CD4-positive, alpha-beta T cell treated with Interleukin-1 beta for 1 hour (primary cell): Measurements from ENCODE around the gene MBD6.

ENCODE experiments used
- DNase-seq, 2 donors: peaks; one replicate each; pipeline ENCODE4 v3.0.0-alpha.2; 2020 to 2022

MBD6 gene, protein sequence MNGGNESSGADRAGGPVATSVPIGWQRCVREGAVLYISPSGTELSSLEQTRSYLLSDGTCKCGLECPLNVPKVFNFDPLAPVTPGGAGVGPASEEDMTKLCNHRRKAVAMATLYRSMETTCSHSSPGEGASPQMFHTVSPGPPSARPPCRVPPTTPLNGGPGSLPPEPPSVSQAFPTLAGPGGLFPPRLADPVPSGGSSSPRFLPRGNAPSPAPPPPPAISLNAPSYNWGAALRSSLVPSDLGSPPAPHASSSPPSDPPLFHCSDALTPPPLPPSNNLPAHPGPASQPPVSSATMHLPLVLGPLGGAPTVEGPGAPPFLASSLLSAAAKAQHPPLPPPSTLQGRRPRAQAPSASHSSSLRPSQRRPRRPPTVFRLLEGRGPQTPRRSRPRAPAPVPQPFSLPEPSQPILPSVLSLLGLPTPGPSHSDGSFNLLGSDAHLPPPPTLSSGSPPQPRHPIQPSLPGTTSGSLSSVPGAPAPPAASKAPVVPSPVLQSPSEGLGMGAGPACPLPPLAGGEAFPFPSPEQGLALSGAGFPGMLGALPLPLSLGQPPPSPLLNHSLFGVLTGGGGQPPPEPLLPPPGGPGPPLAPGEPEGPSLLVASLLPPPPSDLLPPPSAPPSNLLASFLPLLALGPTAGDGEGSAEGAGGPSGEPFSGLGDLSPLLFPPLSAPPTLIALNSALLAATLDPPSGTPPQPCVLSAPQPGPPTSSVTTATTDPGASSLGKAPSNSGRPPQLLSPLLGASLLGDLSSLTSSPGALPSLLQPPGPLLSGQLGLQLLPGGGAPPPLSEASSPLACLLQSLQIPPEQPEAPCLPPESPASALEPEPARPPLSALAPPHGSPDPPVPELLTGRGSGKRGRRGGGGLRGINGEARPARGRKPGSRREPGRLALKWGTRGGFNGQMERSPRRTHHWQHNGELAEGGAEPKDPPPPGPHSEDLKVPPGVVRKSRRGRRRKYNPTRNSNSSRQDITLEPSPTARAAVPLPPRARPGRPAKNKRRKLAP

GRCh38 chr12:57522011-57522886 is at the start of gene MBD6:
MBD6 (plus strand) TSS chr12:57522824; CDS start chr12:57524304, 1,480 bp downstream.
- DNase-seq = peak; percentile 94

DNA sequence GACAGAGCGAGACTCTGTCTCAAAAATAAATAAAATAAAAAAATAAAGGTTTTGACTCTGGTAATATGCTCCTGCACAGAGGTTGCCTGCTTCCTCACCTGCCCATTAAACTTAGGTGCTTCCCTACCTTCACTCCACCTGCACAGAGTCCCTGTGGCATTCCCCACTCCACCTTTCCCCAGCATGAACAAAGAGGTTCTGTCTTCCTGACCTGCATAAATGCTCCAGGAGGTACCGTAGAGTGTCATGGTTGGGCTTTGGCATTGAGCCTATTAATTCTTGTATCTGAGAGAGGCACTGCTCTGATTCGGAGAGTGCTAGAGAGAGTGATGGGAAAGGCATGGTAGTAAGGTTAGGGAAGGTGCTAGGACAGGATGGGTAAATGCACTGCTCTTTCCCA is 49.2 kb upstream of the MBD6 start:
- DNase-seq = no peak

- DNase-seq = no peak
Measured at GRCh38 chr12:57473886-57474285, 48.7 kb upstream of the MBD6 start.

GRCh38 chr12:57474430-57474829 is 48.2 kb upstream of the MBD6 start:
- DNase-seq = no peak

DNA sequence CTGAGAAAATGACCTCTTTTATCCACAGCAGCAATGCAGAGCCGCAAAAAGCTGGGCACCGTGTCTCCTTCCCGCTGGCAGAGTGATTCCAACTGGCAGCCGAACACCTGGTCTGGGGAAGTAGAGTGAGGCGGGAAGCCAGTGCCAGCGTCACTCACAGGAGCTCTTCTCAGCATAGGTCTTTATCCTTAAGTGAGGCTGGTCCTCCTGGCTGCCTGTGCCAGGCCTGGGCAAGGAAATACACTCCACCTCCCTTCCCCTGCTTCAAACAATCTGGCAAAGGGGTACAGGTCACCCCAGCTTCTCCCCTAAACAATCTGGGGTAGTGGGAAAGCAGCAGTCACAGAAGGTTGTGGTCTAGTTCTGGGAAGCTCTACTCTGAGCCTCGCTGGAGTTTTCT is 47.8 kb upstream of the MBD6 start:
- DNase-seq = no peak

DNA sequence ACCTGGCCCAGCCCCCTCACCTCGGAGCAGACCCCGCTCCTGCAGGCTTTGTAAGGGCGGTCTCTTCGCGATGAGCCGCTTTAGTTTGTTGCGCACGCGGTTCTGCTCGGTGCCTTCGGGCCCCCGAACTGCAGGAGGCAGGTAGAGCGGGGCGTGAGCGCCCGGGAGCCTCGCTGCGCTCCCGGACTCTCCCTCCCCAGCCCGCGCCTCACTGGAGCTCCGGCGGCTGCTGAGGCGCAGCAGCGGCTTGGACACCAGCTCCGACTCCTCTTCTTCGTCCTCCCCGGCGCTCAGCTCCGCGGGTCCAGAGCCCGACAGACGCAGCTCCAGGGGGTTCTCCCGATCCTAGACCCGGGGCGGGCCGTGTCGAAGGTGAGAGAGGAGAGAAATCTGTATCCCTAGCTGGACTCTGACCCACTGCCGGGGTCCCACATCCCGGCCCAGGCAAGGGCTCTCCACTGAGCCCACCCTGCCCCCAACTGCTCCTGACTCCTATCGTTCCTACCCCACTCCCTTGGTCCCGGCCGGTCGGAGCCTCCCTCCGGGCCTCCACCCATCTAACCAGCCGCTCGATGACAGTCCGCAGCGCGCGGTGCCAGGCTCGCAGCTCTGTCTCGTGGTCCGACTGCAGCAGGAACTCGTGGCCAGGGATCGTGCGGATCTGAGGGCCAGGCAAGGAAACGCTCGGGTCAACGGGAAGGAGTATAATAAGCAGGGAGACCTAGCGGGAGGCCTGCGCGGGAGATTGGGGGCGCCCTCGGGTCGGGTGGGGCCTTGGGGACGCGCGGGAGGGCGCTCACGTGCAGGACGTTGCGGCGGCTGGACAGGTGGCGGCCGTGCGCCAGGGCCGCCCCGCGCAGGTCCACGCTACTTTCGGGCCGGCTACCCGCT is 47.1 kb upstream of the MBD6 start:
- no peak for DNase-seq

- DNase-seq = peak; percentile 75 to 82
Measured at GRCh38 chr12:57476162-57476992, 46.2 kb upstream of the MBD6 start.

DNA sequence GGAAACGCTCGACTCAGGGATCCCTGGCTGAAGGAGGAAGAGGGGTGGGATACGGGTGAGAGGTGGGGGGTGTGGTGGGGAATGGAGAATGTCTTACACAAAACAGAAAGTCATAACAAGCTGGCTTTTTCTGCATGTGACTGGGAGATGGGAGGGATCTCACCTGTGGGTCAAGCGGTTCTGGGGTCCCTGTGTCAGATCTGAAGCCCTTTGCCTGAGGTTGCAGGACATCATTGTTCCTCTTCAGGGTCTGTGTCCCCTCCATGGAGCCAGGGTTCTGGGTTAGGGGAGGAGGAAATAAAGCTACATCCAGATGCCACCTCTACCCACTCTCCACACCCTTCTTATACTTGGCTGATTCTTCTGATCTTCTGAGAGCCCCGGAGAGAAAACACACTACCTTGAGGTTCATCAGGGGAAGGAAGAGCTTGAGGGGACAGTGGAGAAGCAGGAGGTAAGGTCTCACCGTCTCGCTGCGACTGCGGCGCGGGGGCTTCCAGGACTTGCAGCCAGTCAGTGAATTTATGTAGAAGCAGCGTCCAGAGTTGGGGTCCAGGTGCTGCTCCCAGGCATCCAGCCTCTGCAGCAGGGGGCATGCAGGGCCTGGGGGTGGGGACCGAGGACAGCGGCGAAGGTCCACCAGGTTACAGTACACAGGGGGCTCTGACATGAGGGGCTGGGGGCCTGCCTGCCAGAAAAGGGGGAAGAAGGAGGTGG is 45.5 kb upstream of the MBD6 start:
- DNase-seq = no peak

DNA sequence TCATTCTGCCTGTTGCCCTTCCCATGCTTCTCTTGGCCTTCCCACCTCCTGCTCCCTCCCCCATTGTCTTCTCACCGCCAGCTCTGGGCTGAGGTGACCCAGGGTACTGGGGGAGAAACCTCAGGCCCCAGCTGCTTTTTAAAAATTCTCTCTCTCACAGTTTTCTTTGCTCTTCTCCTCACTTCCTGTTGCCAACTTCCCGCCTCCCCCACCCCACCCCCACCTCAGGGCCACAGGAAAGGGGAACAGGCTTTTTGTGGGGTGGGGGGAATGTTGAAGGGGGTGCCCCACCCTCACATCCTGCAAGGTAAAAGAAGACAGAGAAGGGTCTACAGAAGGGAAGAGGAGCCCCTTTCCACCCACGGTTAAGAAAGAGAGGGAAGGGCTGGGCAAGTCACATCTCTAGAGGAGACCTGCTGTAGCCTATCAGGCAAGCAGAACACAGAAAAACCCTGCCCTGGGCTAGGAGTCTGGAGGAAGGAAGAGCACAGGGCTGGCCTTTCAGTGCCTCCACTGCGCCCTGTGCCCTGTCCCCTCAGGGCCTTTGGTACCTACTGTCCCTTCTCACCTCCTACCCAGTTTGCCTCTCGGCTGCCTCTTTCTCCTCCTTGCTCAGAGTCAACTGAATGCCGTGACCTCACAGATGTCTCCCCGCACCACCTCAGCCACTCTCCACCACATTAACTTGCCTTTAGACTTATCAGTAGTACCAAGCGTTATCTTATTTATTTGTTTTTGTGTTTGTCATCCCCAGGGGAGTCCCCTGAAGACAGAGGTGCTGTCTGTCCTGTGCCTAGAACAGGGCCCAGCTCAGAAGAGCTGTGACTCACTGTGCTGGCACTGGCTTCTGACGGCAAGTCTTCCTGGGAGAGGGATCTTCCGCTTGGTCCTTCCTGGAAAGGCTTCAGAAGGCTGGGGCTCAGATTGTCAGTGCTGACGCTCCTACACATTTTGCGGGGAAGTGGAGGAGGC is 44.6 kb upstream of the MBD6 start:
- DNase-seq = peak; percentile 68 to 74

- DNase-seq = no peak
Measured at GRCh38 chr12:57479043-57479375, 43.6 kb upstream of the MBD6 start.

GRCh38 chr12:57479376-57480115 is 43.1 kb upstream of the MBD6 start, which contains the start of gene ARHGAP9:
ARHGAP9 (minus strand) TSS chr12:57479866; CDS start chr12:57479406, 460 bp downstream.
- peak; percentile 82 to 85 for DNase-seq

GRCh38 chr12:57481671-57482070 is 41.0 kb upstream of the MBD6 start:
- no peak for DNase-seq

GRCh38 chr12:57483466-57483865 is 39.2 kb upstream of the MBD6 start:
- no peak for DNase-seq

- DNase-seq = no peak
Measured at GRCh38 chr12:57485695-57486094, 36.9 kb upstream of the MBD6 start.

- no peak for DNase-seq
Measured at GRCh38 chr12:57487055-57487596, 35.5 kb upstream of the MBD6 start.

DNA sequence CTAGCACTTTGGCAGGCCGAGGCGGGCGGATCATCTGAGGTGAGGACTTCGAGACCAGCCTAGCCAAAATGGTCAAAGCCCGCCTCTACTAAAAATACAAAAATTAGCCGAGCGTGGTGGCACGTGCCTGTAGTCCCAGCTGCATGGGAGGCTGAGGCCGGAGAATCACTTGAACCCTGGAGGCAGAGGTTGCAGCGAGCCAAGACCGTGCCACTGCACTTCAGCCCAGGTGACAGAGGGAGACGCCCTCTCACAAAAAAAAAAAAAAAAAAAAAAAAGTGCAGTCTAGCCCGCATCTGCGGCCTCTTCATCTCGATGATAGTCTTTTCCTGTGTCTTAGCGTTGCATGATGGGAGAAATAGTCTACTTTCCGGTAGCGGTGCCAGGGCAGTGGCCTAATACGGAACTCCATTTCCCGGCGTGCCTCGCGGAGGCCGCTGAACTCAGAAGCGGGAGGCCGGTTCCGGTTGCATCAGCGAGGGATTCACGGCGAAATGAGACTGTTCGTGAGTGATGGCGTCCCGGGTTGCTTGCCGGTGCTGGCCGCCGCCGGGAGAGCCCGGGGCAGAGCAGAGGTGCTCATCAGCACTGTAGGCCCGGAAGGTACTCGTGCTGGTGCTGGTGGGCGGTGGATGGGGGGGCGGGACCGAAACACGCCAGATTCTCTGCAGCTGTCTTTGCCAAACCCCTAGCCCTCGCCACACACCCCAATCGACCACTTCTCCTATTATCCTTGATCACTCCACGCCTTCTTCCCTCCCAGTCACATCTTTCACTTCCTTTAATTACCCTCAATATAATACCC is 34.8 kb upstream of the MBD6 start, which contains the start of gene MARS1:
Gene MARS1 (plus strand): TSS at position 472 of the 805 bp plus-strand sequence. CDS start 23 bp downstream, at position 495.
- peak; percentile 94 to 95 for DNase-seq
